ENCODE results near the gene SLC7A9. TPM values are rescaled to one million over a fixed set of nuclear protein-coding genes. Genes with fewer than 3 reads are reported as not detected.

SLC7A9 gene
- total and polyA plus RNA-seq, 10 of the 15 experiments (the other 5 are each of a cell fraction or from before 2014, with no cell fraction given), result 0.13 to 0.17 TPM; not detected in 8

- TF ChIP-seq, protein P1, sequence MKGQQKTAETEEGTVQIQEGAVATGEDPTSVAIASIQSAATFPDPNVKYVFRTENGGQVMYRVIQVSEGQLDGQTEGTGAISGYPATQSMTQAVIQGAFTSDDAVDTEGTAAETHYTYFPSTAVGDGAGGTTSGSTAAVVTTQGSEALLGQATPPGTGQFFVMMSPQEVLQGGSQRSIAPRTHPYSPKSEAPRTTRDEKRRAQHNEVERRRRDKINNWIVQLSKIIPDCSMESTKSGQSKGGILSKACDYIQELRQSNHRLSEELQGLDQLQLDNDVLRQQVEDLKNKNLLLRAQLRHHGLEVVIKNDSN (IDR thresholded peaks at IDR 0.05; ENCODE audit: borderline replicate concordance, extremely low read length, insufficient read depth, low read depth, low read length), result no peak
- no peak for TF ChIP-seq CHD2 (IDR thresholded peaks at IDR 0.05; ENCODE audit: borderline replicate concordance, low read depth, low read length)
- TF ChIP-seq BMI1 (IDR thresholded peaks at IDR 0.05; ENCODE audit: borderline replicate concordance), result no peak
Observed at GRCh38 chr19:32824191-32824751, 45.3 kb downstream of the SLC7A9 start (continued).

DNA sequence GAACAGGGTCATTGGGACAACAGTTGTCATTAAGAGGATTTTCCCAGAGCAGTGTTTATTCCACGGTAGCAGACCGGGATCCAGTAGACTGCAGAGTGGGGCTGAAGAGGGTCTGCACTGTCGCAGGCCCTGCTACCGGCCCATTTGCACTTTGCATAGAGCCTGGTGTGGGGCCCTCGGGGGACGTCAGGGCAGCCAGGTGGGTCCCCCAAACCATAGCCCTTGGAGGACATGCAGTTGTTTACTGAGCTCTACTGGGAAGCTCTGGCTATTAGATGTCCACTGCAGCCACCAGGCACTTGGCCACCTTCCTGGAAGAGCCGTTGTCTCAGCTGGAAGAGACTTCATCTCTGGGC is 45.8 kb downstream of the SLC7A9 start:
- DNase-seq (ENCODE audit: low read depth, low spot score), result no peak
- Histone ChIP-seq H3K9ac (ENCODE audit: control insufficient read depth, insufficient read depth, low read length) (no peak overlapping the region), H3K36me3 (ENCODE audit: control insufficient read depth in 2 of 2, insufficient read depth in 2 of 2, low read length in 1 of 2) (no peaks in the 10 kb centered on the region), H2AFZ (ENCODE audit: control insufficient read depth, low read depth, low read length) (no peak overlapping the region), H3K4me1 (ENCODE audit: control insufficient read depth, insufficient read depth, low read length) (peaks cover 6% of the 10 kb centered on the region; the same call in 1 of the 2 replicates), H3K4me2 (ENCODE audit: control insufficient read depth, insufficient read depth) (no peak overlapping the region), H3K79me2 (ENCODE audit: control insufficient read depth, insufficient read depth, low read length) (no peaks in the 10 kb centered on the region), H3K9me3 (replicated peaks; ENCODE audit: control insufficient read depth, insufficient read depth, low read length) (no peaks in the 10 kb centered on the region), H3K4me3 (no peak overlapping the region), H3K27ac (ENCODE audit: control insufficient read depth, insufficient read depth) (no peak overlapping the region), H4K20me1 (ENCODE audit: control insufficient read depth, insufficient read depth) (no peaks in the 10 kb centered on the region), H3K27me3 (replicated peaks in 1 of 2; ENCODE audit: control insufficient read depth in 2 of 2, insufficient read depth in 2 of 2, low read length in 1 of 2) (peaks cover 0 to 3% of the 10 kb centered on the region in 2 experiments; a peak in 2 of 4 replicates)
- TF ChIP-seq SPI1 (IDR thresholded peaks at IDR 0.05; ENCODE audit: borderline replicate concordance, insufficient read depth, low read depth, low read length) (no peak), MYB (IDR thresholded peaks at IDR 0.05; ENCODE audit: borderline replicate concordance, low read depth, low read length) (no peak)
- ChIA-PET CTCF (interaction anchor here (0.6 kb wide), 1 partner anchor 59 kb away, joined by 3 read pairs; no protein-coding TSS in a partner anchor), SMC1A (ENCODE audit: uncharacterized antibody, unreplicated experiment) (no interaction called here), RAD21 (ENCODE audit: unreplicated experiment) (no interaction called here), POLR2A (no interaction called here)
- no peak for ATAC-seq
- no TSS peak for BruUV-seq (replicated peaks)
- intact Hi-C loops (cut with micrococcal nuclease; ENCODE audit: unreplicated experiment) (no loop called here), in situ Hi-C loops (cut with MboI) (no loop called here)
- 39% methylated on average over 7 of the region's 7 CpGs for WGBS (ENCODE audit: insufficient coverage, insufficient replicate concordance, low lambda C conversion rate, missing lambda C conversion rate)
- no peak for FAIRE-seq
